ACC112 (cell line): ENCODE measurements around the gene PIGM.
"Not testable (repeated sequence)": the region's sequence is repeated elsewhere in the genome, so short reads cannot be mapped to it uniquely, and the experiment has no call there.

Experiments used
- H2AFZ ChIP-seq: fragments of 200-600 bp; sonication (generic); one replicate; pipeline ENCODE4 v1.6.0; 2017; ENCODE audit warnings: antibody characterized with exemption, low read length; ENCODE audit not compliant: unreplicated experiment
- H3K27ac ChIP-seq: fragments of 200-600 bp; sonication (generic); 2 replicates; pipeline ENCODE4 v1.5.1; 2014; ENCODE audit warnings: low read depth, mild to moderate bottlenecking, antibody characterized with exemption, low read length, moderate library complexity
- H3K27me3 ChIP-seq: fragments of 200-600 bp; sonication (generic); 2 replicates; pipeline ENCODE4 v1.6.1; 2014; ENCODE audit warnings: mild to moderate bottlenecking, antibody characterized with exemption, low read length, moderate library complexity, mixed read lengths; ENCODE audit not compliant: insufficient read depth
- H3K36me3 ChIP-seq: fragments of 200-600 bp; sonication (generic); 2 replicates; pipeline ENCODE4 v1.6.1; 2016; ENCODE audit warnings: mild to moderate bottlenecking, antibody characterized with exemption, low read length, moderate library complexity, mixed read lengths; ENCODE audit not compliant: insufficient read depth
- H3K4me1 ChIP-seq: fragments of 200-600 bp; sonication (generic); one replicate; pipeline ENCODE4 v1.6.1; 2016; ENCODE audit warnings: low read length, mixed read lengths; ENCODE audit not compliant: insufficient read depth, unreplicated experiment, control insufficient read depth
- H3K4me3 ChIP-seq: fragments of 200-600 bp; sonication (generic); 2 replicates; pipeline ENCODE4 v1.5.1; 2014; ENCODE audit warnings: mild to moderate bottlenecking, low read depth, low read length
- H3K79me2 ChIP-seq: fragments of 200-600 bp; sonication (generic); one replicate; pipeline ENCODE4 v1.6.0; 2016; ENCODE audit warnings: low read length; ENCODE audit not compliant: control insufficient read depth, unreplicated experiment, insufficient read depth

The PIGM gene

DNA sequence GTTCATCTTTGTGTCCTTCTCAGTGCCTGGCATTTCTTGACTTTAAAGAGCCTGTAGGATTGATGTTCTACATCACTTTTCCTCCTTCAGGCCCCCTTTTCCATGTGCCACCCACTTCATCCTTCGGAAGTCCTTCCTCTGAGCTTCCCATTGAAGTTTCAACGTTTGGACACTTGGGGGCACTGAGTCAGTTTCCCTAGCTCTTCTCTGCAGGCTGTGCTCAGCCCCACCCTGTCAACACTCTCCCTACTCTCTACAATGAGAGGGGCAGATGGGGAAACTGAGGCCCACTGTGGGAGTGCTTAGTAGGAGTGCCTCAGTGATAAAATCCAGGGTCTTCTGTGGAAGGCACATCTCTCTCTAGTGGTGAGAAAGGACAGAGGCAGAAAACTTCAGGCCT is 26.3 kb upstream of the PIGM start:
- Histone ChIP-seq H2AFZ (no peak overlapping the region), H3K4me1 (no peaks in the 10 kb centered on the region), H3K36me3 (no peaks in the 10 kb centered on the region), H3K27me3 (peaks cover 90% of the 10 kb centered on the region), H3K27ac (no peak overlapping the region), H3K4me3 (no peak overlapping the region), H3K79me2 (no peaks in the 10 kb centered on the region)

DNA sequence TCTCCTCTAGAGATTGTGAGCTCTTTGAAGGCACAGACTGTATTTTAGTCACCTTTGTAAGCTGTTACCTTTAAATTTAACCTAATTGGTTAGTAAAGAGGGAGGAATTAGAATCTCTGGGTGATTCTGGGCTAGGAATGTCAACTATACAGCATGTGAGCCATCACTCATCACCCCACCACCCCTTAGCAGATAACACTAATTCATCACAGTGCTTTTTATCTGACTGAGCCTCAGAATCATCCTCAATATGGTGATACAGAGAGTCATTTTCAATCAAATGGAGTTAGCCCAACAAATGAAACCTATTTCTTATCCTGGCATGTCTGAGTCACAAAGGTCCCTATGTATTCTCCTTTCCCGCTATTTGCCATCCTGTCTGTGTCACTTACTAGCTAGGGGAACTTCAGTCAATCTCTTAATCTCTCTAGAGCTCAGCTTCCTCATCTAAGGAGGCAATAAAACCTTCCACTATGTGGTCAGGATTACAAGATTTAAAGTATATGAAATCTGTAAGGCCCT is 24.9 kb upstream of the PIGM start:
- peaks cover 96% of the 10 kb centered on the region for H3K27me3 ChIP-seq
- no peak overlapping the region for H3K4me3 ChIP-seq
- no peaks in the 10 kb centered on the region for H3K36me3 ChIP-seq
- no peak overlapping the region for H2AFZ ChIP-seq
- no peaks in the 10 kb centered on the region for H3K79me2 ChIP-seq
- H3K27ac ChIP-seq = no peak overlapping the region
- H3K4me1 ChIP-seq = no peaks in the 10 kb centered on the region

DNA sequence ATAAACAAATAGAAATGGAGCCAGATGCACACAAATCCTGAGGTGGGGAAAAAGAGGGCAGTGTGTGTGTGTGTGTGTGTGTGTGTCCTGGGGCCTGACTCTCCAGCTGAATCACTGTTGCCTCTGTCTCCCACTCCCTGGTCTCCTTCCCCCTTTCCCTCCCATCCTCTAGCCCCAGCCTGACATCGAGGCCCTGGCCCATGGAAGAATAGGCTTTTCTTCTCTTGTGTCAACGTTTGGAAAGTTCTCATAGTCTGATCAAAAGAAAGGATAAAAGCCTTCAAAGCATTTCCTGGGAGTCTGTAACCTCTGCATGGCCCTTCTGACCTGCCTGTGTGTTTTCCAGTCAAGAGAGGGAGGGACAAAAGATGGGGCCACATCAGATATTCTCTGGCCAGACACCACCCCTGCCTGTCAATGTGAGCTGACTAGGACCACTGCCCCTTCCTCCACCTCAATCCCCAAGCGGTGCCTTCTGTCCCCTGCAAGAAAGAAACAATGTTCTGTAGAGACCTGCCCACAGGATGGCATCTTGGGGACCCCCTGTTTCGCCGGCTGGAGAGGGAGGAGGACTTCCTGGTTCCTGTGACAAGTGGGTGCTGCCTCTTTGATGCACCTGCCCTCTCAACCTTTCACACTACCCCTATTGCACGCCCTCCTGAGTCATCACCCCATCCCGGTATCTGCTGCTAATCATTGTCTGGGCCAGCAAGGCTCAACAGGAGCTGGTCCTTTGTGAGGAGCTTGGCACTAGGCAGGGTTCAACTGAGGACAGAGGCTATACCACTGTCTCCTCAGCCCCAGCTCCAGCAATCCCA is 22.0 kb upstream of the PIGM start:
- Histone ChIP-seq H3K27me3 (peaks cover 78% of the 10 kb centered on the region), H3K36me3 (no peaks in the 10 kb centered on the region), H3K4me3 (no peak overlapping the region), H3K4me1 (no peaks in the 10 kb centered on the region), H3K27ac (no peak overlapping the region), H3K79me2 (no peaks in the 10 kb centered on the region), H2AFZ (no peak overlapping the region)

DNA sequence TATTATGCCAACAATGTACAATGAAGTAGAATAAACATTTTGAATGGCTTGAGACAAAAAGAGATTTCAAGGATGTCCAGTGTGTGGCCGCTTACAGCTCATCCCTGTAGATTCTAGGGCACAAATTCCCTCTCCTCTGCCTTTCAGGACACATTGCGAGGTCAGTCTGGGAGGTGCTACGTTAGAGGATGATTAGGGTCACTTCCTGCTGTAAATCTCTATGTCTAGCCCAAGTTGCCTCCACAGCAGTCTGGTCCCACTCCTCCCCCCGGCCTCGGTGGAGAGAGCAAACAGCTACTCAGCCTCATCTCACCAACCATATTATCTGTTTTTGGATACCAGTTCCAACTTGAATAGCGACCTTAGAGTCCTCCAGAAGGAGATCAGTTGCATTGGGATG is 21.1 kb upstream of the PIGM start:
- H3K4me1 ChIP-seq = no peaks in the 10 kb centered on the region
- no peaks in the 10 kb centered on the region for H3K36me3 ChIP-seq
- peaks cover 78% of the 10 kb centered on the region for H3K27me3 ChIP-seq
- no peak overlapping the region for H3K4me3 ChIP-seq
- H2AFZ ChIP-seq = no peak overlapping the region
- no peak overlapping the region for H3K27ac ChIP-seq
- no peaks in the 10 kb centered on the region for H3K79me2 ChIP-seq

DNA sequence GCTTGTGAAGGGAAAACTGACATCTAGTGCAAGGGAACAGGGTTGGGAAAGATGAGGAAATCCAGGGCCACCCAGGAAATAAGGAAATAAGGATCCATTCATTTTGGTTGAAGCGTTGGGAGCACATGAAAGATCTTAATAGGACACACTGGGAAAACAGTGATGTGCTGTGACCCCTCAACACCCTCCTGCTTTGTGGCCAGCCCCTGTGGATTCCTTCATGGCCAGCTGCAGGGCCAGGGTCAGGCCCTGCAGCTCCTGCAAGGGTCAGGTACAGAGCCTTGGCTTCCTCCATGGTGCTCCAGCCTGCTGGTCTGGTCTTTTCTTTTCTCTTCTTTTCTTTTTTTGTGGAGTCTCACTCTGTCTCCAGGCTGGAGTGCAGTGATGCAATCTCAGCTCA is 18.8 kb upstream of the PIGM start:
- Histone ChIP-seq H3K36me3 (no peaks in the 10 kb centered on the region), H2AFZ (no peak overlapping the region), H3K27me3 (peaks cover 63% of the 10 kb centered on the region), H3K4me1 (no peaks in the 10 kb centered on the region), H3K4me3 (no peak overlapping the region), H3K27ac (no peak overlapping the region), H3K79me2 (no peaks in the 10 kb centered on the region)

DNA sequence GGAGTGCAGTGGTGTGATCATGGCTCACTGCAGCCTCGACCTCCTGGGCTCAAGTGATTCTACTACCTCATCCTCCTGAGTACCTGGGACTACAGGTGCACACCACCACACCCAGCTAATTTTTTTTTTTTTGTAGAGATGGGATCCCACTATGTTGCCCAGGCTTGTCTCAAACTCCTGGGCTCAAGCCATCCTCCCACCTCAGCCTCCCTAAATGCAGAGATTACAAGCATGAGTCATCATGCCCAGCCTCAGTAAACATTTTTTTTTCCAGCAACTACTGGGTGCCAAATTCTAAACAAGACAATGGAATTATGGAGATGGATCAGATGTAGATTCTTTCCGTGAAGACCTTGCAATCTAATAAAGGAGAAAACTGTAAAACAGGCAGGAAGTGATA is 18.4 kb upstream of the PIGM start:
- peaks cover 63% of the 10 kb centered on the region for H3K27me3 ChIP-seq
- not testable (repeated sequence) for H3K4me3 ChIP-seq, H3K4me1 ChIP-seq, H3K27ac ChIP-seq, H3K36me3 ChIP-seq, H3K79me2 ChIP-seq, H2AFZ ChIP-seq

DNA sequence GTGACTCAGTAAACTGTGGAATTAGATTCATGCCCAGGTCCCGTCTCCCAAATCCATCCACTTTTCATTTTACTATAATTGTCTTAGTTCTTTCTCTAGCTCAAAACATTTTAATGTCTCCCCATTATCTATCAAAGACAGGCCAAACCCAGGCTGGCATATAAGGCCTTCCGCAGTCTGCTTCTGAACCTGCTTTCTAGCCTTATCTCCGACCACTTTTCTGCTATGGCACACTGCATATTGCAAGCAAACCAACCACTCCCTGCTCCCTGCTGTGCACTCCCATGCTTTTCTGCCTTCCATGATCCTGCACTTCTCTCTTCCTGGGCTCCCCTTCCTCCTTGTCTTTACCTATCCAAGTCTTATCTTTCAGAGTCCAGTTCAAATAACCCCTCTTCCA is 17.3 kb upstream of the PIGM start:
- no peak overlapping the region for H3K4me3 ChIP-seq
- no peak overlapping the region for H3K27ac ChIP-seq
- H3K79me2 ChIP-seq = no peaks in the 10 kb centered on the region
- no peaks in the 10 kb centered on the region for H3K36me3 ChIP-seq
- H2AFZ ChIP-seq = no peak overlapping the region
- H3K27me3 ChIP-seq = peaks cover 63% of the 10 kb centered on the region
- no peaks in the 10 kb centered on the region for H3K4me1 ChIP-seq

DNA sequence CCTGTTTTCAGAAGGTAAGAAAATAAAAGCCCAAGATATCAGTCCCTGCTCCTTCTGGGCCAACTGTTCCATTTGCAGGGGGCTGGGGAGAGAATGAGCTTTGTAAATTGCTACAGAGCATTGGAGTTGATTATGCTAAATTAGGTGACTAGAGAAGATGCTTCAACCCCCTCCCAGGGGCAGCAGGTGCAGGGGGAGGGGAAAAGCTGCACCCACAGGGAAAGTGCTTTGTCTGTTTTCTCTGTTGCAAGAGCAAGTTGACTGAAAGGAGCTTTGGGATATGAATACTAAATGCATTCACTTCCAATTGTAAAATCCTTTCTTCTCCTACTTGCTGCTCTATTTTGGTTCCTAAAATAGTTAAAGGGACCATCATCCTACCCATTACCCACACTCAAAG is 16.5 kb upstream of the PIGM start:
- H3K36me3 ChIP-seq = no peaks in the 10 kb centered on the region
- H3K27me3 ChIP-seq = peaks cover 60% of the 10 kb centered on the region
- no peaks in the 10 kb centered on the region for H3K4me1 ChIP-seq
- no peak overlapping the region for H2AFZ ChIP-seq
- H3K27ac ChIP-seq = no peak overlapping the region
- no peaks in the 10 kb centered on the region for H3K79me2 ChIP-seq
- H3K4me3 ChIP-seq = no peak overlapping the region

DNA sequence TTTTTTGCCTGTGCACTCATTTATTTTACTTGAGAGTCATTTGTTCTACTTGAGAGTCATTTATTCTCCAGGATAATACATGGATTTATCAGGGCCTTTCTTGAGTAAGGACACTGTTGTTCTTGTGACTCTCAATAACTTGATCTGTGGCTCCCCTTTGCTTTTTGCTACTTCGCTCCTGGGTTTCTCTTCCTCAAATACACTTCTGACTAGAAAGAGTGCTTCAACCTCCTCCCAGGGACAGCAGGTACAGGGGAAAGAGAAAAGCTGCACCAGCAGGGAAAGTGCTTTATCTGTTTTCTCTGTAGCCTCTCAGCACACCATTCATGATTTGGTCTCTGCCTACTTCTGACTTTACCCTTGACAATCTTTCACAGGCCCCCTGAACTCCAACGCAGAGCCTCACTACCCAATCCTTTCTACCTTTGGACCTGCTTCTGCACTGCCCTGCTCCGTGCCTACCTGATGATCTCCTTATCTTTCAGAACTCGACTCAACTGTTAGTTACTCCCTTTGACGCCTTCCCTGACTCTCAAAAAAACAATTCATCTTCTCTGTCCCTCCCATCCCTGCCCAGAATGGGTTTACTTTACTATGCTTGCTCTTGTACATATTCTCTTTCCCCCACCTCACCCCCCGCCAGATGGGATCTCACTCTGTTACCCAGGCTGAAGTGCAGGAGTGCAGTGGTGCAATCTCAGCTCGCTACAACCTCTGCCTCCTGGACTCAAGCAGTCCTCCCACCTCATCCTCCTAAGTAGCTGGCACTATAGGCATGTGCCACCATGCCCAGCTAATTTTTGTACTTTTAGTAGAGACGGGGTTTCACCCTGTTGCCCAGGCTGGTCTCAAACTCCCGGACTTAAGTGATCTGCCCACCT is 15.6 kb upstream of the PIGM start:
- Histone ChIP-seq H3K4me1 (no peaks in the 10 kb centered on the region), H3K27ac (no peak overlapping the region), H3K27me3 (peaks cover 50% of the 10 kb centered on the region), H3K36me3 (no peaks in the 10 kb centered on the region), H2AFZ (peak overlapping the region; percentile 5), H3K4me3 (no peak overlapping the region), H3K79me2 (no peaks in the 10 kb centered on the region)

DNA sequence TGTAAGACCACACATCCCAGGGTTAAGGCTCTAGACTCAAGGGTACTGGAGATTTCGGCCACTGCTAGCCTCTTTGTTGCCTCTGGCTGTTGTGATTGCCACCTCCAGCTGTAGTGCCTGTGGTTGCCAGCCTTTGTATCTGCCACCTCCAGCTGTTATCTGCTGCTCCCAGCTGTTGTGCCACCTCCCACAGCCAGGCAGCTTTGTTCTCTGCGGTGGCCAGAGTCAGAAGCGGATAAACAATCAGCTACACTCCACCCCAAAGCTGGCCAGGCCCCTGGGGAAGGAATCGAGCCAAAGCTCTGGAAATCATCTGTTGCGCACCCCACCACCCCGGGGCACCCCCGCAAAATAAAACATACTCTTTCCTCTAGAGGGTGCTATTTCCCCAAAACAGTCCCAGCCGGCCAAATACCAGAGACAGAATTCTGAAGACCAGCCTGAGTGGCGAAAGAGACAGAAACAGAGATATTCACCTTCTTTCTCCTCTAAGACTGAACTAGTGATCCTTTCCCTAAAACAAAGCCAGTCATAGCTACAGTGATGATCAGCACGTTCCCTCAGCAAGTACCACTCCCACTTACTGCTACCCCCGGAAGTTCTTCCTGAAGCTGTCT is 14.8 kb upstream of the PIGM start:
- Histone ChIP-seq H3K79me2 (no peaks in the 10 kb centered on the region), H2AFZ (peak overlapping the region; percentile 5), H3K4me1 (no peaks in the 10 kb centered on the region), H3K4me3 (no peak overlapping the region), H3K36me3 (no peaks in the 10 kb centered on the region), H3K27ac (no peak overlapping the region), H3K27me3 (peaks cover 43% of the 10 kb centered on the region)
